Measurements from ENCODE around the gene CTSD. TPM values are rescaled to one million over a fixed set of nuclear protein-coding genes. Genes with fewer than 3 reads are reported as not detected.

Gene CTSD
- total and polyA plus RNA-seq, 11 donors: 420 to 1,779 (median 722) TPM

DNA sequence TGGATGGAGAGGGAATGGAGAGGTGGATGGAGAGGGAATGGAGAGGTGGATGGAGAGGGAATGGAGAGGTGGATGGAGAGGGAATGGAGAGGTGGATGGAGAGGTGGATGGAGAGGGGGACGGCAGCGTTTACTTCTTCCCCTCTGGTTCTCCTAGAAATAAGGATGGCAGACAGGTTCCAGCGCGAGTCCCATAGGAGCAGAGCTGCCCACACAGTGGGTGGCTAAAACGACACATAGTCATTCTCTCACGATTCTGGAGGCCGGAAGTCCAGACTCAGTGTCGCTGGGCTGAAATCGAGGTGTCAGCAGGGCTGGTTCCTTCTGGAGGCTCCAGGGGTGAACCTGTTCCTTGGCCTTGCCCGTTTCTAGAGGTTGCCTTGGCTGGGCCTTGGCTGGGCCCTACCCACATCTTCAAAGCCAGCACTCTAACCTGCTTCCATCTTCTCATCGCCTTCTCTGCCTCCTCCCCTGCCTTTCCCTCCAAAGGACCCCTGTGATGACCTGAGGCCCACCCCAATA, 12.7 kb upstream of the CTSD start:
- Histone ChIP-seq H3K4me1 (peaks cover 0 to 50% (median 0%) of the 10 kb centered on the region in 12 donors), H3K4me3 (no peak overlapping the region), H3K27me3 (peaks cover 0 to 26% (median 0%) of the 10 kb centered on the region in 9 donors), H3K36me3 (no peaks in the 10 kb centered on the region), H3K9me3 (peaks cover 0 to 5% (median 0%) of the 10 kb centered on the region in 12 donors), H3K27ac (no peak overlapping the region)
- DNase-seq: no peak
- intact Hi-C loops (cut with DNase I): loop anchor here in 1 of 10 donors (10.0 kb wide), 1 partner anchor 48 kb away; no protein-coding TSS in a partner anchor
- 89 to 91% (median 89%) methylated on average over 11 of the region's 11 CpGs for WGBS, 4 donors
- no peak for ATAC-seq
- TF ChIP-seq, protein P1, sequence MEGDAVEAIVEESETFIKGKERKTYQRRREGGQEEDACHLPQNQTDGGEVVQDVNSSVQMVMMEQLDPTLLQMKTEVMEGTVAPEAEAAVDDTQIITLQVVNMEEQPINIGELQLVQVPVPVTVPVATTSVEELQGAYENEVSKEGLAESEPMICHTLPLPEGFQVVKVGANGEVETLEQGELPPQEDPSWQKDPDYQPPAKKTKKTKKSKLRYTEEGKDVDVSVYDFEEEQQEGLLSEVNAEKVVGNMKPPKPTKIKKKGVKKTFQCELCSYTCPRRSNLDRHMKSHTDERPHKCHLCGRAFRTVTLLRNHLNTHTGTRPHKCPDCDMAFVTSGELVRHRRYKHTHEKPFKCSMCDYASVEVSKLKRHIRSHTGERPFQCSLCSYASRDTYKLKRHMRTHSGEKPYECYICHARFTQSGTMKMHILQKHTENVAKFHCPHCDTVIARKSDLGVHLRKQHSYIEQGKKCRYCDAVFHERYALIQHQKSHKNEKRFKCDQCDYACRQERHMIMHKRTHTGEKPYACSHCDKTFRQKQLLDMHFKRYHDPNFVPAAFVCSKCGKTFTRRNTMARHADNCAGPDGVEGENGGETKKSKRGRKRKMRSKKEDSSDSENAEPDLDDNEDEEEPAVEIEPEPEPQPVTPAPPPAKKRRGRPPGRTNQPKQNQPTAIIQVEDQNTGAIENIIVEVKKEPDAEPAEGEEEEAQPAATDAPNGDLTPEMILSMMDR (IDR thresholded peaks at IDR 0.05): no peak

DNA sequence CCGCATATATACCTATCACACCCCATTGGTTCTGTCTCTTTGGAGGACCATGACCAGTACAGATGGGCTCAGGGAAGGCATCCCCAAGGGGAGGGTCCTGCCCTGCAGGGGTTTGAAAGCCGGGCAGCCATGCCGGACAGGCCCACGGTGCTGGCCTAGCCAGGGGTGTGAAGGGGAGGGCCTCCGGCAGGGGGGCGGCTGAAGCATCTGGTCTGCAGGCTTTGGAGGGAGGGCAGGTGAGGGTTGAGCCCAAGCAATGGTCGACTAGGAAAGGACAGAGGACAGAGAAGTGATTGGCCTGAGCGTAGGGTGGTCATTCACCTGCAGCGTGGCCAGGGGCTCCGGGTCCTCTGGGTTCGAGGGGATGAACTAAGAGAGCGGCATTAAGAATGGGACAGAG, 11.2 kb upstream of the CTSD start:
- TF ChIP-seq POLR2A (IDR thresholded peaks at IDR 0.05): no peak
- TF ChIP-seq, protein P1 (IDR thresholded peaks at IDR 0.05): no peak
- H3K4me1 ChIP-seq: peaks cover 0 to 45% (median 0%) of the 10 kb centered on the region in 12 donors
- peaks cover 0 to 18% (median 0%) of the 10 kb centered on the region in 9 donors for H3K27me3 ChIP-seq
- H3K27ac ChIP-seq: no peak overlapping the region
- H3K9me3 ChIP-seq: peaks cover 0 to 5% (median 0%) of the 10 kb centered on the region in 12 donors
- 74 to 85% (median 78%) methylated on average over 12 of the region's 12 CpGs for WGBS, 4 donors
- ATAC-seq (no peak), DNase-seq (no peak)
- H3K4me3 ChIP-seq: no peak overlapping the region
- H3K36me3 ChIP-seq: no peaks in the 10 kb centered on the region
- intact Hi-C loops (cut with DNase I): loop anchor here in 1 of 10 donors (10.0 kb wide), 1 partner anchor 50 kb away; no protein-coding TSS in a partner anchor

DNA sequence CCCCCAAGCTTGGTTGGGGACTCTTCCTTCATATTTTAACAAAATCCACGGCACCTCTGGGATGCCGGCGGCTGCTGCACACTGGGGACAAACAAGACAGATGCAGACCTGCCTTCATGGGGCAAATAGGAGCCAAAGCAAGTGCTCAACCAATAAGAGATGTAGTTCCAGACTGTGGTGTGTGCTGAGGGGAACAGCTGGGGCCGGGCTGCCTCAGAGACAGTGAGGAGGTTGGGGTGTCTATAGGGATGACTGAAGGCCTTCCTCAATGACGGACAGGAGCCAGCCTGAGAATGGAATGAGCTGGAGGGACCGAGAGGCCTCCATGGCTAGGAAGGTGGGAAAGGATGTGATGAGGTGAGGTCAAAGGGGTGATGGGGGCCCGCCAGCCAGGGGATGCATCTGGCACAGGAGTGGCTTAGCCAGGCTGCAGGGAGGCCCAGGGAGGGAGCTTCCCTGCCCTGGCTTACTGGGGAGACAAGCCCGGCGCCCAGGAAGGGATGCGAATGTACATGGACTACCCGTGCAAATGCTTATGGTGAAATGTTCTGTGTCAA, 10.3 kb upstream of the CTSD start:
- Histone ChIP-seq H3K9me3 (peaks cover 0 to 5% (median 0%) of the 10 kb centered on the region in 12 donors), H3K36me3 (no peaks in the 10 kb centered on the region), H3K27me3 (peaks cover 0 to 10% (median 0%) of the 10 kb centered on the region in 9 donors), H3K4me3 (no peak overlapping the region), H3K4me1 (peaks cover 0 to 38% (median 0%) of the 10 kb centered on the region in 12 donors), H3K27ac (no peak overlapping the region)
- TF ChIP-seq, protein P1 (IDR thresholded peaks at IDR 0.05): no peak
- no peak for TF ChIP-seq POLR2A (IDR thresholded peaks at IDR 0.05)
- ATAC-seq: no peak
- intact Hi-C loops (cut with DNase I): loop anchor here in 1 of 10 donors (10.0 kb wide), 1 partner anchor 51 kb away; no protein-coding TSS in a partner anchor
- DNase-seq: no peak
- 90 to 96% (median 92%) methylated on average over 11 of the region's 11 CpGs for WGBS, 4 donors

DNA sequence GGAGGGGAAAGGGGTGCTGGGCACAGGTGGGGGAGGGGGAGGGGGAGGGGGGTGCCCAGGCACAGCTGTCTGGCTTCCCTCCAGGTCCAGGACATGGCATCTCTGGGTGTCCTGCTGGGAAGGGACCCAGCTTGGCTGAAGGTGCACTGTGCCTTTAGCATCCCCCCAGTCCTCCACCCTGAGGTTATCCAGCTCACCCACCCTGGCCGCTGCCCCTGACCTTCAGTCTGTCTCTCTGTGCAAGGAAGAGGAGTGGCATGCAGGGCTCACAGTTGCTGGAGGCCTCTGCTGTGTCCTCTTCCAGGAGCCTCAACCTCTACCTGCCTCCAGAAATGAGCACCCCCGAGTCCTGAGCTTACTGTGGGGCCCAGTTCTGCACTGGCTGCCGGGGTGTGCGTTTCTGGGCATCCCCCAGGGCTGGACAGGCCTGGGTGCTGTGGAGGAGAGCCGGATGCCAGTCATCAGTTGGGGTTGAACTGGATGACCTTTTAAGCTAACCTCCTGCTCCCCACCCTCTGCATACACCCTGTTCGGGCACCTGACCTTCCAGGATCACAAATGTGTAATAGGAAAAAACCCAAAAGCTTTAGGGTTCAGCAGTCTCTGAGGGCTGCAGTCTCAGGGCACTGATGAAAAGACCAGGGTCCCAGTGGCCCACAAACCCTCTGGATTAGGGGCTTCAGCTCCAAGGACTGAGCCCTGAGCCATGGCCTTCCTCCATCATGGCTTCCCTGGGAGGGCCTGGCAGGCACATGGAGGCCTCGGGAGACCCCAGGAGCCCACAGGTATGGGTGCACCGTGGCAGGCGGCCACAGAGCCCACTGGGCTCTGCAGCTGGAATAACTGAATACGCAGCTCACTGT, 9.6 kb upstream of the CTSD start:
- intact Hi-C loops (cut with DNase I): loop anchor here in 1 of 10 donors (10.0 kb wide), 1 partner anchor 51 kb away; no protein-coding TSS in a partner anchor
- Histone ChIP-seq H3K27ac (peak overlapping the region in 1 of 12 donors; percentile 78), H3K36me3 (no peaks in the 10 kb centered on the region), H3K27me3 (peaks cover 0 to 3% (median 0%) of the 10 kb centered on the region in 9 donors), H3K4me3 (no peak overlapping the region), H3K9me3 (peaks cover 0 to 5% (median 0%) of the 10 kb centered on the region in 12 donors), H3K4me1 (peaks cover 0 to 34% (median 0%) of the 10 kb centered on the region in 12 donors)
- DNase-seq (peak in 1 of 5 donors; percentile 23), ATAC-seq (no peak)
- TF ChIP-seq, protein P1 (IDR thresholded peaks at IDR 0.05): no peak
- TF ChIP-seq POLR2A (IDR thresholded peaks at IDR 0.05): no peak
- WGBS, 4 donors: 84 to 89% (median 86%) methylated on average over 9 to 10 of the region's 10 CpGs
